KMS-11 (cell line): ENCODE data around the gene MARK1.

Experiments
- H2AFZ ChIP-seq: fragments of 200-600 bp; sonication (generic); 2 replicates; pipeline ENCODE4 v1.6.1; 2016; ENCODE audit warnings: antibody characterized with exemption, mixed run types, low read depth
- H3K27ac ChIP-seq: fragments of 200-600 bp; sonication (generic); 2 replicates; pipeline ENCODE4 v1.6.1; 2016; ENCODE audit warnings: mild to moderate bottlenecking, mixed run types
- H3K27me3 ChIP-seq: fragments of 200-600 bp; sonication (generic); 2 replicates; pipeline ENCODE4 v1.6.1; 2017; ENCODE audit warnings: mild to moderate bottlenecking, low read depth, mixed run types, moderate library complexity; ENCODE audit not compliant: insufficient read depth
- H3K36me3 ChIP-seq: fragments of 200-600 bp; sonication (generic); 2 replicates; pipeline ENCODE4 v1.6.1; 2017; ENCODE audit warnings: mild to moderate bottlenecking, mixed run types; ENCODE audit not compliant: insufficient read depth
- H3K4me1 ChIP-seq: fragments of 200-600 bp; sonication (generic); 2 replicates; pipeline ENCODE4 v1.6.1; 2016; ENCODE audit warnings: mild to moderate bottlenecking, low read depth, mixed run types; ENCODE audit not compliant: poor library complexity, severe bottlenecking
- H3K4me2 ChIP-seq: fragments of 200-600 bp; sonication (generic); 2 replicates; pipeline ENCODE4 v1.7.0; 2016; ENCODE audit warnings: mild to moderate bottlenecking, mixed run types
- H3K4me3 ChIP-seq: fragments of 200-600 bp; sonication (generic); IDR thresholded peaks from 2 replicates; pipeline ENCODE4 v1.6.1; 2017; ENCODE audit warnings: low read depth, low read length, mixed read lengths; ENCODE audit not compliant: insufficient read depth
- H3K79me2 ChIP-seq: fragments of 200-600 bp; sonication (generic); 2 replicates; pipeline ENCODE4 v1.6.1; 2016; ENCODE audit warnings: low read depth, mixed run types; ENCODE audit not compliant: insufficient read depth
- H3K9ac ChIP-seq: fragments of 200-600 bp; sonication (generic); 2 replicates; pipeline ENCODE4 v1.6.1; 2016; ENCODE audit warnings: mild to moderate bottlenecking, mixed run types
- H4K20me1 ChIP-seq: fragments of 200-600 bp; sonication (generic); 2 replicates; pipeline ENCODE4 v1.6.1; 2016; ENCODE audit warnings: mild to moderate bottlenecking, mixed run types; ENCODE audit not compliant: insufficient read depth
- TF ChIP-seq, protein P1 (sequence below): fragments of 200-600 bp; sonication (generic); conservative IDR thresholded peaks from 2 replicates; pipeline ENCODE4 v1.6.1; 2017; ENCODE audit warnings: low read depth, mild to moderate bottlenecking, antibody characterized with exemption, low read length, moderate library complexity, mixed read lengths

MARK1 gene

DNA sequence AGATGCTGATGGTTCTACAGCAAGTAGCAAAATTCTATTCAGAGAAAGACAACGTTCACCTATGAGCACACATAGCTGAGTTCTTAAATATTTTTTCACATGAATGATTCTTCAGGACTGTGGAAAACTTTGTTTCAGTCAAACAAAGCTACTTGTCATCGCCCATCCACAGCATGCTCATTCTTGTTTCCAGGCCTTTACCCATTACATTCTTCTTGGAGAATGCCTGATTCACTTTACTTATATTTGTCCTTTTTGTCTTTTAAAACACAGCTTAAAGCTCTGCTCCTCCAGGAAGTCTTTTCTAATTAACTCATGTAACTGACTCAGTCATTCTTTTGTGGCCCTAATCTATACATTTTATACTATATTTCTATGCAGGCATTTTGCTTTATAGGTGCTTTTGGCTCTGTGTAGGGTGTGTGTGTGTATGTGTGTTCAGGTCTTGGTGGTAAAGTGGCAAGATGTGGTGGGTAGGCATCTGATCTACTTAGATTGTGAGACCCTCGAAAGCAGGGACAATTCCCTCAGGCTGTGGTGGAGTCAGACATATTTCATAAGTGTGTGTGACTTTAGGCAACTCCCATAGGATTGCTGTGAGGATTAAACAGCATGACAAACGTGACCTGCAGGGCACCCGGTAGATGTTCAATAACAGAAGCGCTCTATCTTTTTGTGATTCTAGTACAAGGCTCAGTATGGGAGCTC lies 11.8 kb upstream of the MARK1 start:
- TF ChIP-seq, protein P1, sequence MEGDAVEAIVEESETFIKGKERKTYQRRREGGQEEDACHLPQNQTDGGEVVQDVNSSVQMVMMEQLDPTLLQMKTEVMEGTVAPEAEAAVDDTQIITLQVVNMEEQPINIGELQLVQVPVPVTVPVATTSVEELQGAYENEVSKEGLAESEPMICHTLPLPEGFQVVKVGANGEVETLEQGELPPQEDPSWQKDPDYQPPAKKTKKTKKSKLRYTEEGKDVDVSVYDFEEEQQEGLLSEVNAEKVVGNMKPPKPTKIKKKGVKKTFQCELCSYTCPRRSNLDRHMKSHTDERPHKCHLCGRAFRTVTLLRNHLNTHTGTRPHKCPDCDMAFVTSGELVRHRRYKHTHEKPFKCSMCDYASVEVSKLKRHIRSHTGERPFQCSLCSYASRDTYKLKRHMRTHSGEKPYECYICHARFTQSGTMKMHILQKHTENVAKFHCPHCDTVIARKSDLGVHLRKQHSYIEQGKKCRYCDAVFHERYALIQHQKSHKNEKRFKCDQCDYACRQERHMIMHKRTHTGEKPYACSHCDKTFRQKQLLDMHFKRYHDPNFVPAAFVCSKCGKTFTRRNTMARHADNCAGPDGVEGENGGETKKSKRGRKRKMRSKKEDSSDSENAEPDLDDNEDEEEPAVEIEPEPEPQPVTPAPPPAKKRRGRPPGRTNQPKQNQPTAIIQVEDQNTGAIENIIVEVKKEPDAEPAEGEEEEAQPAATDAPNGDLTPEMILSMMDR, result no peak
- H3K27ac ChIP-seq, result no peak overlapping the region
- H3K4me1 ChIP-seq, result no peaks in the 10 kb centered on the region
- no peaks in the 10 kb centered on the region for H3K79me2 ChIP-seq
- no peak overlapping the region for H3K4me3 ChIP-seq
- H4K20me1 ChIP-seq, result no peaks in the 10 kb centered on the region
- no peak overlapping the region for H3K4me2 ChIP-seq
- no peaks in the 10 kb centered on the region for H3K27me3 ChIP-seq
- no peak overlapping the region for H2AFZ ChIP-seq
- H3K9ac ChIP-seq, result no peak overlapping the region
- H3K36me3 ChIP-seq, result no peaks in the 10 kb centered on the region

DNA sequence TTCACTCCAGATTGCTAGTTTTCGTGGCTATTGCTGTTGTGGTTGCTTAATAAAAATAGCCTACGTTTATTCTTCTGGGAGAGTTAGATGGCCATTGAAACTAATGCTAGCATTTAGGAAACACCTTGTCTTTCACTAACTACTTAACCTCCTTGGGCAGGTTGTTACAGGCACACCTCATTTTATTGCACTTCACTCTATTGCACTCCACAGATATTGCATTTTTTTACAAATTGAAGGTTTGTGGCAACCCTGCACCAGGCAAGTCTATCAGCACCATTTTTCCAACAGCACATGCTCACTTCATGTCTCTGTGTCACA lies 11.3 kb upstream of the MARK1 start:
- no peaks in the 10 kb centered on the region for H3K4me1 ChIP-seq
- no peak overlapping the region for H3K4me3 ChIP-seq
- no peaks in the 10 kb centered on the region for H3K27me3 ChIP-seq
- H3K4me2 ChIP-seq, result no peak overlapping the region
- no peak overlapping the region for H2AFZ ChIP-seq
- H3K36me3 ChIP-seq, result no peaks in the 10 kb centered on the region
- TF ChIP-seq, protein P1, result no peak
- H3K27ac ChIP-seq, result no peak overlapping the region
- no peaks in the 10 kb centered on the region for H3K79me2 ChIP-seq
- no peaks in the 10 kb centered on the region for H4K20me1 ChIP-seq
- no peak overlapping the region for H3K9ac ChIP-seq

DNA sequence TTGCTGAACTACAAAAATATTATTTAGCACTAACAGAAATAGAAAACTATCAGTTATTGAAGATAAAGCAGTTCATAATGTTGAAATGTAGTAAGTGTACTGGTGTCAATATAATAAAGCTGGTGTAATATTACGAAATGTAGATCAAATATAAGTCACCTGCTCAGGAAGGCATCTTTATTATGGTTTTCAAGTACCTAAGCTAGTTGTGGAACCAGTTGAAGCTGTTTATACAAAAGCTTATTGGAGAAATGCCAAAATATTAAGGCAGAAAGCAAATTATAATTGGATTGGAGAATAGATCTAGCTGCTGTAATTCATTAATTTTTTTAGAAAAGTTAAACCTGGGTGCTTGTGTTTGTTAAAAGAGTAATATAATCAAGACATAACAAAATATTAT lies 6.2 kb upstream of the MARK1 start:
- Histone ChIP-seq H3K4me3 (no peak overlapping the region), H3K4me1 (peaks cover 3% of the 10 kb centered on the region), H4K20me1 (no peaks in the 10 kb centered on the region), H3K36me3 (no peaks in the 10 kb centered on the region), H2AFZ (no peak overlapping the region), H3K79me2 (no peaks in the 10 kb centered on the region), H3K27ac (no peak overlapping the region), H3K27me3 (no peaks in the 10 kb centered on the region), H3K4me2 (no peak overlapping the region), H3K9ac (no peak overlapping the region)
- TF ChIP-seq, protein P1, result no peak

- Histone ChIP-seq H3K36me3 (no peaks in the 10 kb centered on the region), H3K4me2 (0 out of 2 replicates have a peak overlapping the region, but pooled peaks have one; percentile 81), H3K79me2 (peaks cover 28% of the 10 kb centered on the region), H3K9ac (no peak overlapping the region), H3K27me3 (no peaks in the 10 kb centered on the region), H2AFZ (peak overlapping the region; percentile 97; the same call in 1 of the 2 replicates), H3K4me3 (no peak overlapping the region), H3K27ac (no peak overlapping the region), H4K20me1 (no peaks in the 10 kb centered on the region), H3K4me1 (peaks cover 21% of the 10 kb centered on the region)
- TF ChIP-seq, protein P1, result no peak
Measured at GRCh38 chr1:220526294-220526693, 1.6 kb upstream of the MARK1 start.
